G401.6 (cell line): Measurements from ENCODE around the gene TDRD10.

Experiments used
- FAIRE-seq: peaks from 2 replicates; lab custom pipeline; 2012; peaks lifted over from hg19 to GRCh38; lab: Jason Lieb, UNC

Gene TDRD10, protein sequence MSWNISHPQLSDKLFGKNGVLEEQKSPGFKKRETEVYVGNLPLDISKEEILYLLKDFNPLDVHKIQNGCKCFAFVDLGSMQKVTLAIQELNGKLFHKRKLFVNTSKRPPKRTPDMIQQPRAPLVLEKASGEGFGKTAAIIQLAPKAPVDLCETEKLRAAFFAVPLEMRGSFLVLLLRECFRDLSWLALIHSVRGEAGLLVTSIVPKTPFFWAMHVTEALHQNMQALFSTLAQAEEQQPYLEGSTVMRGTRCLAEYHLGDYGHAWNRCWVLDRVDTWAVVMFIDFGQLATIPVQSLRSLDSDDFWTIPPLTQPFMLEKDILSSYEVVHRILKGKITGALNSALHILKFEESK

DNA sequence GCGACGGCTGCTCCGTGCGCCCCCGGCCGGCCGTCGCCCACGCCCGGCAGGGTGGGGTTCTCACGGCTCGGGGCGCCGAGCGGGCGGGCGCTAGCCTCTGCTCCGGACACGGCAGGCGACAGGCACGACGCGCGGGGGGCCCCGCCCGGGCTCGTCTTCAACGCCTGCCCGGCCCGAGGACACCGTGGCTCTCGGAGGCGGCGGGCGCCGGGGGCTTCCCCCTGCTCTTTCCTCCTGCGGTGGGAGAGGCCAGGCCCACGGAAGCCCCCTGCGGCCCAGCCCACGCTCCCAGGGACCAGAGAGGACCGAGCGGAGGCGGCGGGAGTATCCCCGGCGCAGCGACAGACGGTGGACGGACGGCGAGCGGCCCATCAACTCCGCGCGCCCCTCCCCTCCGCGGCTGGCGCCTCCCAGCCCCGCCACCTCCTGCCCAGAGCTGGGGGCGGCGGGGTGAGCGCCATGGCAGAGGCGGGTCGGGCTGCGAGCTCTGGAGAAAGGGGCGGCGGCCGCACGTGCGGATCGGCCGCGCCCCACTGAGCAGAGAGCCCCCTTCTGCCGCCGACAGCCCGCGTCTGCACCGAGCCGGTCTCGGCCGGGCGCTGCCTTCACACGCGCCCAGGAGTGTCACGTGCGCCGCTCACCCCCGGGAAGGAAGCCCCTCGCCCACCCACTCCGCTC lies at the start of gene TDRD10, which contains the start of gene SHE:
TSS of gene TDRD10 (plus strand) at position 154 of the 678 bp plus-strand sequence. CDS start 4,685 bp downstream, outside the sequence.
TSS of gene SHE (minus strand) at position 347 of the 678 bp plus-strand sequence. CDS start 386 bp downstream, outside the sequence.
- FAIRE-seq, result no peak

DNA sequence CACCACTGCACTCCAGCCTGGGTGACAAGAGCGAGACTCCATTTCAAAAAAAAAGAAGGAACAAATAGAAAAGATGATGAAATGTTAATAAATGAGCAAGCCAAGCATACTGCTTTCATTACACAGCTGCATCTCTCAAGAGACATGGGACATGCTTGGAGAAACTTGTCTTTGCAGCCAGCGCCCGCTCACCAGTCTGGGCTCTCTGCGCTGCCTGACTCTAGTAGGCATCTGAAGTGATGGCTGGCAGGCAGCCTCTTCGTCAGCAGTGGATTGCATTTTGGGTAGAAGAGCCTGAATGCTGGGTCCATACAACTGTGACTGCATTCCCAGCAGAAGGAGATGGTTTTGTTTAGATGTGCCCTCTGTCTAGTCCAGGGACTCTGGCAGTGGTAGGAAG lies 48.9 kb upstream of the TDRD10 start:
- FAIRE-seq, result no peak

DNA sequence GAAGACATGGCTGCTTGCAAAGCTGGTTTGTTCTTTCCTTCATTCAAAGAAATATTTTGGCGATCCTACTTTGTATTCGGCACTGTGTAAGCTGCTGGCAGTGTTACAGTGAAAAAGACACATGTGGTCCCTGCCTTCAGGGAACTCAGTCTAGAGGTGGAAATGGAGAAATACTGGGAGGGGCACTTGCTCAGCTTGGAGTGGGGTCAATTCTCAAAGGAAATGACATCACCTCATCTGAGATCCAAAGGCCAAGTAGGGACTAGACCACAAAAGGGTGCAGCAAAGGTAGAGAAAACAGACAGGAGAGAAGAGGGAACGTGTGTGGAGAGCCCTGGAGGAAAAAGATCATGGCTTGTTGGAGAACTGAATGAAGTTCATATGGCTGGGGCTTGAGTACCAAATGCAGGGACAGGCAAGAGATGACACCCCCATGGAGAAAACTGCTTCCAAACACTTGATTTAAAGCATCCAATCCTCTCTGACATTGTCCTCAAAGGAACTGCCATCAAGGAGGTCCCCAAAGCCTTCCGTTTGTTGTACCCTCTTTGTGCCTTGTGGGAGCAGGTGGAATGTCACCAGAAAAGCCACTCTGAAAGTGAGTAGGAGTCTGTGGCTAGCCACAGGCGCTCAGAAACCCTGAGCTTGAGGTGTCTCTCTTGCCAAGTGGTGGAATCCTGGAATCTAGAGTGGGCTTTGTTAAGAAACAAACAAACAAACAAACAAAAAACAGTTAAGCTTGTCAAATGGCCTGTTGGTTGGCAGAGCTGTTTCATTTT lies 48.3 kb upstream of the TDRD10 start:
- no peak for FAIRE-seq

DNA sequence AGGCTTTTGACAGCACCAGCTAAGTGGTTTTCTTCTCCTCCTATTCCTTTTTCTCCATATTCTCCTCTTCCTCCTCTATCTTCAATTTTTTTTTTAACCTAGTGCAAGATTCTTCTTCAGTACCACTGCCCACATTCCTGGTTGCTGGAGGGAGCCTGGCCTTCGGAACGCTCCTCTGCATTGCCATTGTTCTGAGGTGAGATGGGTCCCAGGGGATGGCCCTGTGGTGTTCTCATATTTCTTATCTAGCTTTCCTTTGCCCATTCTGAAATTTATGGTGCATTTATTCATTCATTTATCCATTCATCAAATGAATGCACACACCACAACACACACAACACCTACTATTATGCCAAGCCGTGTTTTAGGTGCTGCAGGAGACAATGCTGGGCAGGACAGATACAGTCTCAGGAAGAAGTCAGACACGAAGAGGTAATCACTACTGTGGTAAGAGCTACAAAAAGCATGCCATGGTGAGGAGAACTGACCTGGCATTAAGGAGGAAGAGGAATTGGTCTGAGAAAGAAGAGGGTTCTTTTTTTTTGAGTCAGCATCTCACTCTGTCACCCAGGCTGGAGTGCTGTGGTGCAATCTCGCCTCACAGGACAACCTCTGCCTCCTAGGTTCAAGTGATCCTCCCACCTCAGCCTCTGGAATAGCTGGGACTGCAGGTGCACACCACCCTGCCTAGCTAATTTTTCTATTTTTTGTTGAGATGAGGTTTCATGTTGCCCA lies 47.5 kb upstream of the TDRD10 start:
- no peak for FAIRE-seq

DNA sequence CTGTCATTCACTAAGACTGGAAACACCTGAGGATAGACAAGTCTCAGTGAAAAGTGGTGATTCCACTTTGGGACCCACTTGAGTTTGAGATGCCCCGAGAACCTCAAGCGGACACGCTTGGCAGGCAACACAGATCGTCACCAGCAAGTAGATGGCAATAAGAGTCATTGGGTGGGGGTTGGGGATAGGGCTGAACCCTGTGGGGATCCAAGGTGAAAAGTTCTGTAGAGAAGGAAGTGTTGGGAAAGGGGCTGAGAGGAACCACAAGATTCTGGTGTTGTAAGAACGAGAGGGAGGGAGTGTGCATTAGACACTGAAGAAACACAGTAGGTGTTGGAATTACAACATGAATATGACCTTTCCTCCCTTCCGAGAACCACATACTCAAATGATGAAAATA lies 45.4 kb upstream of the TDRD10 start:
- no peak for FAIRE-seq

DNA sequence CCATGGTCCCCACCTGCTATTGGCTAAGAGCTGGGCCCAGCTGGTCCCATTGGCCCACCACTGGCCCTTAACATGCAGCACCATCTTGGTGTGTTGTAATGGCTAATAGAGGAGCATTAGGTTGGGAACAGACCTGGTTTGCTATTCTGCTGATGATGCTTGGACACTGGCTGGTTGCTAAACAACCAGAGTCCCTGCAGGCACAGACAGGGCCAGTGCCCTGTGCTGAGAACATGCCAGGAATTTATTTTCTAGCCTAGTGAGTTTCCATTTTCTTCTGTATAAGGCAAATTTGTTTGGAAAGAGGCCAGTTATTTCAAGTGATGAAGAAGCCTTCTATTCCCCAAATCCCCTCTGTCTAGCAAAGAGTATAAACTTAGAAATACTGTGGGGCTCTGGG lies 42.9 kb upstream of the TDRD10 start:
- no peak for FAIRE-seq

DNA sequence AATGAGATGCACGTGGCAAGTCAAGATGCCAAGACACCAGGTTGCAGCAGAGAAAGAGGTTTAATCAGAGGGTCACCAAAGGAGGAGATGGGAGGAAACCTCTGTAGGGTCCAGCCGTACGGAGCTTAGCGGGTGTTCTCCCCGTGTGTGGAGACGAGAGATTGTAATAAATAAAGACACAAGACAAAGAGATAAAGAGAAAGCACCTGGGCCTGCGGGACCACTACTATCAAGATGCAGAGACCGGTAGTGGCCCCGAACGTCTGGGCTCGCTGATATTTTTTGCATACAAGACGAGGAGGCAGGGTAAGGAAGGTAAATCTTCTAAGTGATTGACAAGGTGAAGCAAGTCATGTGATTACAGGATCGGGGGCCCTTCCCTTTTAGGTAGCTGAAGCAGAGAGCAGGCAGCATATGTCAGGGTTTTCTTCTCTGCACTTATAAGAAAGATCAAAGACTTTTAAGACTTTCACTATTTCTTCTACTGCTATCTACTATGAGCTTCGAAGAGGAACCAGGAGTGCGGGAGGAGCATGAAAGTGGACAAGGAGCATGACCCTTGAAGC lies 41.2 kb upstream of the TDRD10 start:
- FAIRE-seq, result no peak

DNA sequence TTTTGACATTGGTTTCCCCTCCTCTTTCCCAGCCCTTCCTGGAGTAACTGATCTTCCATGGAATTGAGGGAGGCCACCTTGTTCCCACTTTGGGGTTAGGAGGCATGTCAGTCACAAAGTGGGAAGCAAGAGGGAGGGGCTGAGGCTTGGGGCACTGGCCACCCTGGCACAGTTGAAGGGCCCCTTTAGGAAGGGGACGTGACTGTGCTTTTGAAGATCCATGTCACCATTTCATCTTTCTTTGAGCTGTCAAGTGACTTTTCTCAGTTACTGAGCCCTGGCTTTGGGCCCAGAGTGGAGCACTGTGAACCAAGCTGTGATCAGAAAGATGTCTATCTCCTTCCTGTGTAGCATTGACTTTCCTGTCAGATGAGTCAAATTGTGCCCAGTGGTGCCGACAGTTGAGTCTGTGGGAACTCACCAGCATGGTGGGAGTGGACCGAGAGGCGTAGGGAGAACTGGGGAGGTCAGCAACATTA lies 38.5 kb upstream of the TDRD10 start:
- no peak for FAIRE-seq

DNA sequence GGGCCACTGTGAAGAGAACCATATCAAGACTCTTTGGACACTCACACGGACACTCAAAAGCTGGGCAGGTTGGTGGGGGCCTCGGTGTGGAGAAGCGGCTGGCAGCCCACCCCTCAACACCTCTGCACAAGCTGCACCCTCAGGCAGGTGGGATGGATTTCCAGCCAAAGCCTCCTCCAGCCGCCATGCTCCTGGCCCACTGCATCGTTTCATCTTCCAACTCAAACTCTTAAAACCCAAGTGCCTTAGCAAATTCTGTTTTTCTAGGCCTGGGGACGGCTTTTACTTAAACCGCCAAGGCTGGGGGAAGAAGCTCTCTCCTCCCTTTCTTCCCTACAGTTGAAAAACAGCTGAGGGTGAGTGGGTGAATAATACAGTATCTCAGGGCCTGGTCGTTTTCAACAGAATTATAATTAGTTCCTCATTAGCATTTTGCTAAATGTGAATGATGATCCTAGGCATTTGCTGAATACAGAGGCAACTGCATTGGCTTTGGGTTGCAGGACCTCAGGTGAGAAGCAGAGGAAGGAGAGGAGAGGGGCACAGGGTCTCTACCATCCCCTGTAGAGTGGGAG lies 36.3 kb upstream of the TDRD10 start:
- FAIRE-seq, result no peak

DNA sequence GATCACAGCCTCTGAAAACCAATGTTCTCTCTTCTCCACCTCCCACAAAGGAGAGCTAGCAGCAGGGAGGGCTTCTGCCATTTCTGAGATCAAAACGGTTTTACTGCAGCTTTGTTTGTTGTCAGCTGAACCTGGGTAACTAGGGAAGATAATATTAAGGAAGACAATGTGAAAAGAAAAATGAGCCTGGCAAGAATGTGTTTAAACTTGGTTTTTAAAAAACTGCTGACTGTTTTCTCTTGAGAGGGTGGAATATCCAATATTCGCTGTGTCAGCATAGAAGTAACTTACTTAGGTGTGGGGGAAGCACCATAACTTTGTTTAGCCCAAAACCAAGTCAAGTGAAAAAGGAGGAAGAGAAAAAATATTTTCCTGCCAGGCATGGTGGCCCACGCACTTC lies 35.8 kb upstream of the TDRD10 start:
- no peak for FAIRE-seq

DNA sequence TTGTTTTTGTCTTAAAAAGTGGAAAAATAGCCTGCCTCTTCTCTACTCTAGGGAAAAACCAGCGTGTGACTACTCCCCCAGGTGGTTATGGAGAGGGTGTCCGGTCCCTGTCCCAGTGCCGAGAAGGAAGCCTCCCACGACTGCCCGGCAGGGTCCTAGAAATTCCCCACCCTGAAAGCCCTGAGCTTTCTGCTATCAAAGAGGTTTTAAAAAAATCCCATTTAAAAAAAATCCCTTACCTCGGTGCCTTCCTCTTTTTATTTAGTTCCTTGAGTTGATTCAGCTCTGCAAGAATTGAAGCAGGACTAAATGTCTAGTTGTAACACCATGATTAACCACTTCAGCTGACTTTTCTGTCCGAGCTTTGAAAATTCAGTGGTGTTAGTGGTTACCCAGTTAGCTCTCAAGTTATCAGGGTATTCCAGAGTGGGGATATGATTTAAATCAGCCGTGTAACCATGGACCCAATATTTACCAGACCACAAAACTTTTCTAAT lies 35.0 kb upstream of the TDRD10 start:
- no peak for FAIRE-seq

DNA sequence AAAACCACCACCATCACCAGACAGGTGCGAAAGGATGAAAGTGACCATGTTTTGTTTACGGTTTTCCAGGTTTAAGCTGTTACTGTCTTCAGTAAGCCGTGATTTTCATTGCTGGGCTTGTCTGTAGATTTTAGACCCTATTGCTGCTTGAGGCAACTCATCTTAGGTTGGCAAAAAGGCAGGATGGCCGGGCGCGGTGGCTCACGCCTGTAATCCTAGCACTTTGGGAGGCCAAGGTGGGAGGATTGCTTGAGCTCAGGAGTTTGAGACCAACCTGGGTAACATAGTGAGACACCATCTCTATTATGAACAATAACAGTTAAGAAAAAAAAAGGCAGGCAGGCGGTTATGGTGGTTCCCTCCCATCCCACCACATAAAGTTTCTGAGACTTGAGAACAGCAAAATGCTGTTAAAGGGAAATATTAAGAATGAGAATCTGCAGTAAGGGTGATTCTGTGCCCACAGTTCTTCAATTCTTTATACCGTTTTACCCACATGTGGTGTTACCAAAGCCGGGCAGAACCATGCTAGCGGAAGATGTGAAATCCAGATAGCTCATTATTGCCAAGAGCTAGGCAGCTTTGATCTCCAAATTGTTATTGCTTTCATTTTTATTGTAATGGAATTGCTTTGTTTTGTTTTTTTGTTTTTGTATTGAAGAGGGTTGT lies 34.5 kb upstream of the TDRD10 start:
- FAIRE-seq, result no peak

DNA sequence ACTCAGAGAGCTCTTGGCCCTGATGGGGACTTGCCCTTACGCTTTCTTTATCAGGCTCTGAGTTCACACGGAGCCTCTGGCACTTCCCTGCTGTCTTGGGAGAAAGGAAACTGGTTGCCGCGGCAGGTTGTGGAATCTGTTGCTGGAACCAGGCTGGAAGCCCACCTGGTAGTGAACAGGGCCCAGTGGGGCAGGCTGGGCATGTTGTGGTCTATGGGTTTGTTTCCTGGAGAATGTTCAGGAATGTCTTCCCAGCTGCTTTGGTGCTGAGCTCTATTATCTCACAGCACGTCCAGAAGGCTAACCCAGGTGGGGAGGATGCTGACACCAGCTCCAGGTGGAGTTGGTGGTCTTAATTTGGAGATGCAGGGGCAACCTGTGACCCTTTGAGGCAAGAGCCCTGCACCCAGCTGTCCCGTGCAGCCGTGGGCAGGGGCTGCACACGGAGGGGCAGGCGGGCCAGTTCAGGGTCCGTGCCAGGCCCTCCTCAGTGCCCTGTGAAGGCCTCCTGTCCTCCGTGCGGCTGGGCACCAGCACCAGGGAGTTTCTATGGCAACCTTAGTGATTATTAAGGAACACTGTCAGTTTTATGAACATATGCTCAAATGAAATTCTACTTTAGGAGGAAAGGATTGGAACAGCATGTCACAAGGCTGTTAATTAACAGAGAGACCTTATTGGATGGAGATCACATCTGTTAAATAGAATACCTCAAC lies 33.3 kb upstream of the TDRD10 start:
- no peak for FAIRE-seq

DNA sequence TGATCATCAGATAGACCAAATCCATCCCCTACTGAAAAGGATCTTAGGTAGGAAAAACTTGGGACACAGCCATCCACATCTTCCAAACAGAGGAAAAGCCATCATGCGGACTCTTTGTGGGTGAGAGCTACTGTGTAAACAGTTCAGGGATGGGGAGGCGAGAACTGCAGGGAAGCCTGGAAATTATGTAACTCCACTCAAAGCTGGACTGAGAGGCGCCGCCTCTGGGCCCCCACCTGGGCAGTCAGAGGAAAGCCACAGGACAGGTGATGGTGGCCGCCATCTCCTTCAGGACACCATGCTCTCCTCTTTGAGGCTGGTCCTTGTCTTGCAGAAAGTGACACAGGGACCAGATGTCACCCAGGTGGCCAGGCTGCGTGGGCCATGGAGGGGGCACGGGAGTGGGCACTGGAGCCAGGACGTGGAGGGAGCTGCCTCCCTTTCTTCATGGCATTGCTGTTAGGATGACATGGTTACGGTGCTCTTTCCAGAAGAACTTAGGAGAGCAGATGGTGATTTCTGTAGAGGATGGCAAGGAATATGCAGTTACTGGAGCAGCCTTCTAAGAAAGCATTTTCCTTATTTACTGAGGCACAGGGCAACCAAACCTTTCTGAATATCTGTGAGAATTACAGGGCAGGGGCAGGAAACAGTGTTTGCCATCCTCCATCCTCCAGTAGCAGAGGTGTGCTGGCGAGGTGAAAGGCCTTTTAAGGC lies 32.0 kb upstream of the TDRD10 start:
- FAIRE-seq, result no peak

DNA sequence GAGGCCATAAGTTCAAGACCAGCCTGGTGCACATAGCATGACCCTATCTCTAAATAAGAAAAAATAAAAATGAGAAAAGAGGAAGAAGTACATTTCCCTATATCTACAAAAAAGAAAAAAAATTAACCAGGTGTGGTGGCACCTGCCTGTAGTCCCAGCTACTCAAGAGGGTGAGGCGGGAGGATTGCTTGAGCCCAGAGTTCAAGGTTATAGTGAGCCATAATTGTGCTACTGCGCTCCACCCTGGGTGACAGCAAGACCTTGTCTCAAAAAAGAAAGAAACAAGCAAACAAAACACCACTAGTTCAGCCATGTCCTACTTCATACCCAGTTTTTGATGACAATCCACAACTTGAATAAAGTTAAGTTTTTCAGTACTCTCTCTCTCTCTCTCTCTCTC lies 30.7 kb upstream of the TDRD10 start:
- no peak for FAIRE-seq

DNA sequence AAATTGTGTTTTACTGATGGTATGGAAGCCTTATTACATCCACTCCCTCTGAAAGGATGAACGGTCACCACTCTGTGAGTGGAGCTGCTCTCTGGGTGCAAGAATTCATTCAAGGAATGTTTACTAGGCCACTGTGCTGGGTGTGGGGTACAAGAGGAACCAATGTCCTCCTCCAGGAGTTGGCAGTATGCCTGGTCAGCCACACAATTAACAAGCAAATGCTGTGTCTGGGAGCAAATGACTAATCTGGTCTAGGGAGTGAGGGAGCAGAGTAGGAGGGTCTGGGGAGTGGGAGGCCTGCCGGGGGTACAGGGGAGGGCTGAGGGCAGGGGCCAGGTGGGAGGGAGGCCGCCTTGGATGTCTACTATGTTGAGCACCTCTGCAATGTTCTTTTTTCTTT lies 27.2 kb upstream of the TDRD10 start:
- no peak for FAIRE-seq

DNA sequence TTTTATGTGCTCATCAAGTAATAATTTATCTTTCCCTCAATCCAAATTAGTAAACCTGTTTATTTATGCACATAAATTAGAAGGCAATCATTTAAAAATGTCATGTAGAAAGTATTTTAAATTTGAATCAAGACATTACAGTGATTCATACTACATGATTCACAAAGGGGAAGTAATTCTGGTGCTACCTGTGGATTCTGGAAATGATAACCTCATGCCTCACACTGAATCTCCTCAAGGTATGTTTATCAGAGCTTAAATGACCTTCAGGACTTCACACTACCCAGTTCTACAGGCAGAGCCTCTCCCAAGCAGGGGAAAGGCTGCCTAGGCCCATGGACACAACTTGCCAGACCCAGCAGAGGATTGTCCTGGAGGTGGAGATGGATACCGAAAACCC lies 25.2 kb upstream of the TDRD10 start:
- FAIRE-seq, result no peak

DNA sequence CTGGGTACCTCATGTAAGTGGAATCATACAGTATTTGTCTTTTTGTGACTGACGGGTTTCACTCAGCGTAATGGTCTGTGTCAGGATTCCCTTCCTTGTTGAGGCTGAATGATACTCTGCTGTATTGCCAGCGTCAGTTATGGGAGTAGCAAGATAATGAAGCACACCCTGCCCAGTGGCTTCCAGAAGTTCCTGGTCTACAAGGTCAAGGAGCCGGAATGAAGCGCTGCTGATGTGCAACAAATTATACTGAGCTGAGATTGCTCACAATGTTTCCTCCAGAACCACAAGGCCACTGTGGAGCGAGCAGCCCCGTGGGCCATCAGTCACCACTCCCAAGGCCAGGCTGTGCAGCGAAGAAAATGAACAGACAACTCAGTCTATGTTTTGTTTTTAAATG lies 24.0 kb upstream of the TDRD10 start:
- FAIRE-seq, result no peak

DNA sequence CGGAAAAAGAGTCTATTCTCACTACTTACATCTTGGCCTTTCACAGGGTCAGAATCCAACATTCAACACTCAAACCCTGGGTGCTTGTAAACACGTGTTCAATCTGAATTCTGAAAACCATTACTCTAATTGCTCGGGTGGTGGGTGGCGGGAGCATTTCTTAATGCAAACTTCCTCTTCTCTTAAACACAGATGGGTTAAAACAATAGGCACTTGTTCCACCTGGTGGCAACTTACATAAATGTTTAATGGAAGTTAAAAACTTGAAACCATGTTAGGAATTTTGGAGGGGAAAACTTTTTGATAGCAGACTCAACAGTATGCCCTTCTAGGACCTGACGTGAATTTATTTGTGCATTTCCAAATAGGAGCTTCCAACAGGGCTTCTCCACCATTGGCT lies 23.4 kb upstream of the TDRD10 start:
- FAIRE-seq, result peak; percentile 93
